Neural cell (in vitro differentiated cells): Measurements from ENCODE around the gene PVALB. TPM values are rescaled to one million over a fixed set of nuclear protein-coding genes. Genes with fewer than 3 reads are reported as not detected.

ENCODE experiments used
- H2AFZ ChIP-seq: fragments of 200-600, 300-800 bp; sonication (generic), shearing (Covaris generic); 2 replicates; pipeline ENCODE4 v1.6.0; 2014; ENCODE audit warnings: low read depth, mild to moderate bottlenecking, antibody characterized with exemption, low read length, moderate library complexity
- H3F3A ChIP-seq: fragments of 200-600 bp; shearing (Covaris generic); 2 replicates; pipeline ENCODE4 v1.6.1; 2016; ENCODE audit warnings: mild to moderate bottlenecking, moderate library complexity, mixed read lengths, antibody characterized with exemption, low read length; ENCODE audit not compliant: insufficient read depth, poor library complexity, severe bottlenecking
- H3K27ac ChIP-seq: fragments of 200-600, 300-800 bp; sonication (generic), shearing (Covaris generic); 2 replicates; pipeline ENCODE4 v1.5.1; 2014; ENCODE audit warnings: mild to moderate bottlenecking, low read length, moderate library complexity
- H3K27me3 ChIP-seq: fragments of 300-800, 200-600 bp; sonication (generic), shearing (Covaris generic); 2 replicates; pipeline ENCODE4 v1.6.0; 2014; ENCODE audit warnings: mild to moderate bottlenecking, low read depth, low read length, moderate library complexity; ENCODE audit not compliant: insufficient read depth
- H3K36me3 ChIP-seq: fragments of 300-800, 200-600 bp; sonication (generic), shearing (Covaris generic); 2 replicates; pipeline ENCODE4 v1.5.1; 2014; ENCODE audit warnings: mild to moderate bottlenecking, antibody characterized with exemption, low read length, moderate library complexity; ENCODE audit not compliant: insufficient read depth
- H3K4me2 ChIP-seq: fragments of 300-800, 200-600 bp; sonication (generic), shearing (Covaris generic); 2 replicates; pipeline ENCODE4 v1.6.0; 2014; ENCODE audit warnings: mild to moderate bottlenecking, low read length
- H3K4me3 ChIP-seq: fragments of 300-800, 200-600 bp; sonication (generic), shearing (Covaris generic); 2 replicates; pipeline ENCODE4 v1.5.1; 2014; ENCODE audit warnings: mild to moderate bottlenecking, low read length, moderate library complexity
- H3K79me2 ChIP-seq: fragments of 200-600 bp; shearing (Covaris generic); replicated peaks from 2 replicates; pipeline ENCODE4 v1.6.0; 2014; ENCODE audit warnings: mild to moderate bottlenecking, low read length, moderate library complexity; ENCODE audit not compliant: insufficient read depth
- H3K9ac ChIP-seq: fragments of 300-800, 200-600 bp; sonication (generic), shearing (Covaris generic); 2 replicates; pipeline ENCODE4 v1.6.1; 2016; ENCODE audit warnings: mild to moderate bottlenecking, low read length, mixed read lengths
- H3K9me2 ChIP-seq: fragments of 200-600 bp; shearing (Covaris generic); 2 replicates; pipeline ENCODE4 v1.6.1; 2016; ENCODE audit warnings: mild to moderate bottlenecking, low read length, mixed read lengths; ENCODE audit not compliant: insufficient read depth
- H3K9me3 ChIP-seq: fragments of 200-600, 300-800 bp; sonication (generic), shearing (Covaris generic); 2 replicates; pipeline ENCODE4 v1.6.1; 2016; ENCODE audit warnings: mild to moderate bottlenecking, mixed run types, low read length, moderate library complexity, mixed read lengths
- H4K20me1 ChIP-seq: fragments of 200-600 bp; shearing (Covaris generic); 2 replicates; pipeline ENCODE4 v1.6.1; 2016; ENCODE audit warnings: mild to moderate bottlenecking, mixed run types; ENCODE audit not compliant: insufficient read depth
- EP300 ChIP-seq: fragments of 450-650 bp; conservative IDR thresholded peaks from 2 replicates; pipeline ENCODE4 v1.6.1; 2014; ENCODE audit warnings: antibody characterized with exemption, mild to moderate bottlenecking, moderate library complexity; ENCODE audit not compliant: poor library complexity, severe bottlenecking
- MXI1 ChIP-seq: fragments of 450-650 bp; conservative IDR thresholded peaks from 2 replicates; pipeline ENCODE4 v1.6.1; 2014; ENCODE audit warnings: antibody characterized with exemption, mild to moderate bottlenecking; ENCODE audit not compliant: poor library complexity, severe bottlenecking
- POLR2AphosphoS5 ChIP-seq: IDR thresholded peaks from 2 replicates; pipeline ENCODE4 v1.6.1; 2012
- RAD21 ChIP-seq: fragments of 450-650 bp; conservative IDR thresholded peaks from 2 replicates; pipeline ENCODE4 v1.6.1; 2014; ENCODE audit warnings: antibody characterized with exemption, mild to moderate bottlenecking, moderate library complexity
- REST ChIP-seq: IDR thresholded peaks from 2 replicates; pipeline ENCODE4 v1.6.1; 2012; ENCODE audit warnings: borderline replicate concordance
- SMC3 ChIP-seq: fragments of 450-650 bp; conservative IDR thresholded peaks from 2 replicates; pipeline ENCODE4 v1.6.1; 2014; ENCODE audit warnings: antibody characterized with exemption, mild to moderate bottlenecking, moderate library complexity; ENCODE audit not compliant: poor library complexity
- TAF1 ChIP-seq: IDR thresholded peaks from 2 replicates; pipeline ENCODE4 v1.6.1; 2012; ENCODE audit warnings: low read depth
- polyA plus RNA-seq: library from polyadenylated mRNA; depleted of rRNA; stranded (reverse); fragments of >200 nt; gene quantifications from 2 replicates; pipeline ENCODE4 v1.2.3, GENCODE V29; 2014
- TF ChIP-seq, protein P1 (sequence below): fragments of 450-650 bp; IDR thresholded peaks from 2 replicates; pipeline ENCODE4 v1.5.1; 2014; ENCODE audit warnings: antibody characterized with exemption, mild to moderate bottlenecking, moderate library complexity; ENCODE audit not compliant: poor library complexity, severe bottlenecking

PVALB gene
- polyA plus RNA-seq, 1 donor from 2014 or later, result not detected

GRCh38 chr22:36838119-36839030 lies 21.5 kb upstream of the PVALB start:
- H3K36me3 ChIP-seq, result no peaks in the 10 kb centered on the region
- no peaks in the 10 kb centered on the region for H3F3A ChIP-seq
- no peak overlapping the region for H3K9ac ChIP-seq
- H3K27ac ChIP-seq, result no peak overlapping the region
- no peaks in the 10 kb centered on the region for H3K9me2 ChIP-seq
- H3K4me2 ChIP-seq, result no peak overlapping the region
- H3K27me3 ChIP-seq, result no peaks in the 10 kb centered on the region
- H4K20me1 ChIP-seq, result no peaks in the 10 kb centered on the region
- H2AFZ ChIP-seq, result no peak overlapping the region
- no peaks in the 10 kb centered on the region for H3K79me2 ChIP-seq
- H3K4me3 ChIP-seq, result no peak overlapping the region
- H3K9me3 ChIP-seq, result no peaks in the 10 kb centered on the region
- TF ChIP-seq, protein P1, sequence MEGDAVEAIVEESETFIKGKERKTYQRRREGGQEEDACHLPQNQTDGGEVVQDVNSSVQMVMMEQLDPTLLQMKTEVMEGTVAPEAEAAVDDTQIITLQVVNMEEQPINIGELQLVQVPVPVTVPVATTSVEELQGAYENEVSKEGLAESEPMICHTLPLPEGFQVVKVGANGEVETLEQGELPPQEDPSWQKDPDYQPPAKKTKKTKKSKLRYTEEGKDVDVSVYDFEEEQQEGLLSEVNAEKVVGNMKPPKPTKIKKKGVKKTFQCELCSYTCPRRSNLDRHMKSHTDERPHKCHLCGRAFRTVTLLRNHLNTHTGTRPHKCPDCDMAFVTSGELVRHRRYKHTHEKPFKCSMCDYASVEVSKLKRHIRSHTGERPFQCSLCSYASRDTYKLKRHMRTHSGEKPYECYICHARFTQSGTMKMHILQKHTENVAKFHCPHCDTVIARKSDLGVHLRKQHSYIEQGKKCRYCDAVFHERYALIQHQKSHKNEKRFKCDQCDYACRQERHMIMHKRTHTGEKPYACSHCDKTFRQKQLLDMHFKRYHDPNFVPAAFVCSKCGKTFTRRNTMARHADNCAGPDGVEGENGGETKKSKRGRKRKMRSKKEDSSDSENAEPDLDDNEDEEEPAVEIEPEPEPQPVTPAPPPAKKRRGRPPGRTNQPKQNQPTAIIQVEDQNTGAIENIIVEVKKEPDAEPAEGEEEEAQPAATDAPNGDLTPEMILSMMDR, result no peak
- TF ChIP-seq REST (no peak), SMC3 (no peak), RAD21 (no peak), TAF1 (no peak), POLR2AphosphoS5 (no peak), MXI1 (no peak), EP300 (no peak)

DNA sequence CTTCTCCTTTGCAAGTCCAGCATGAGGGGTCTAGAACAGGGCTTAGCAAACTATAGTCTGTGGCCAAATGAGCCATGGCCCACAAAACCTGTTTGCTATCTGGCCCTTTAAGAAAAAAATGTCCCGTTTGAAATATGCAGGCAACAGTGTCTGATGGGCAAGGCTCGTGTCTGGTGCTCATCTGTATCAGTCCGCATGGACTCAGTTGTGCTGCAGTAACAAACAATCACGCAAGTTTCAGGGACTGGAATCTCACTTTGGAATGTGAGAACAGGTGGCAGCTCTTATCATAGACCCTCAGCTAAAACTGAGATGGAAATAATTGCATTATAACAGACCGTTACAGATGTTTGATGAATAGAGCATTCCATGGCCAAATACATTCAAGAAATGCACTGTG lies 19.1 kb upstream of the PVALB start:
- H3K4me3 ChIP-seq, result no peak overlapping the region
- no peak overlapping the region for H3K9ac ChIP-seq
- no peak overlapping the region for H3K4me2 ChIP-seq
- no peaks in the 10 kb centered on the region for H3K79me2 ChIP-seq
- no peaks in the 10 kb centered on the region for H3F3A ChIP-seq
- no peak for TF ChIP-seq REST
- TF ChIP-seq MXI1, result no peak
- no peak for TF ChIP-seq EP300
- no peak for TF ChIP-seq RAD21
- TF ChIP-seq POLR2AphosphoS5, result no peak
- TF ChIP-seq, protein P1, result no peak
- no peaks in the 10 kb centered on the region for H3K9me2 ChIP-seq
- H3K27ac ChIP-seq, result no peak overlapping the region
- no peak overlapping the region for H2AFZ ChIP-seq
- H4K20me1 ChIP-seq, result no peaks in the 10 kb centered on the region
- H3K36me3 ChIP-seq, result no peaks in the 10 kb centered on the region
- H3K9me3 ChIP-seq, result no peaks in the 10 kb centered on the region
- no peaks in the 10 kb centered on the region for H3K27me3 ChIP-seq
